ENCODE data around the gene SIRPD.

- TF ChIP-seq CTCF (IDR thresholded peaks at IDR 0.05; ENCODE audit: low read depth, low read length) (peak; percentile 35), POLR2A (IDR thresholded peaks at IDR 0.05; ENCODE audit: extremely low read depth, insufficient read length) (no peak), MAX (IDR thresholded peaks at IDR 0.05; ENCODE audit: low read depth, low read length) (no peak), MYC (IDR thresholded peaks at IDR 0.05; ENCODE audit: low read depth, low read length) (no peak)
Observed at GRCh38 chr20:1533059-1533458, 24.4 kb downstream of the SIRPD start.

Measured in NB4 (cell line).